PC-3 (cell line): ENCODE measurements around the gene MYO19. TPM values are rescaled to one million over a fixed set of nuclear protein-coding genes. Genes with fewer than 3 reads are reported as not detected.

ENCODE experiments used
- ATAC-seq: fragments of 200-7000 bp; cut with Tn5 transposase; 2 replicates; pipeline ENCODE4 v1.9.1; 2020; ENCODE audit warnings: mild to moderate bottlenecking, moderate library complexity
- BruUV-seq: library from RNA; stranded (reverse); fragments of 400-500 nt; replicated peaks from 2 replicates; lab custom pipeline; 2021; lab: Mats Ljungman, UMichigan
- CTCF ChIA-PET: fragments of 300-600 bp; sonication (Branson Sonifier 250); formaldehyde crosslinking; loops from one replicate; lab custom pipeline; 2022; ENCODE audit warnings: antibody characterized with exemption; lab: Charles Lee
- POLR2A ChIA-PET: fragments of 300-600 bp; sonication (Branson Sonifier 250); formaldehyde crosslinking; loops from one replicate; lab custom pipeline; 2022; ENCODE audit warnings: antibody characterized with exemption; ENCODE audit not compliant: unreplicated experiment; lab: Charles Lee
- DNase-seq: peaks from one replicate; pipeline ENCODE4 v3.0.0-alpha.2; 2015
- H2AFZ ChIP-seq: fragments of 300-600 bp; sonication (generic); 2 replicates; pipeline ENCODE4 v1.6.0; 2016; ENCODE audit warnings: antibody characterized with exemption, low read length
- H3F3A ChIP-seq: fragments of 300-600 bp; sonication (generic); one replicate; pipeline ENCODE4 v1.6.0; 2017; ENCODE audit warnings: antibody characterized with exemption, low read length, control low read depth, mild to moderate bottlenecking; ENCODE audit not compliant: unreplicated experiment
- H3K27ac ChIP-seq: fragments of 300-600 bp; sonication (generic); 2 replicates; pipeline ENCODE4 v1.5.1; 2016; ENCODE audit warnings: mild to moderate bottlenecking, low read length
- H3K27me3 ChIP-seq: fragments of 300-600 bp; sonication (generic); 2 replicates; pipeline ENCODE4 v1.6.1; 2016; ENCODE audit warnings: low read length, mixed read lengths
- H3K36me3 ChIP-seq: fragments of 300-600 bp; sonication (generic); 2 replicates; pipeline ENCODE4 v1.6.1; 2016; ENCODE audit warnings: low read depth, mixed run types, low read length, mixed read lengths
- H3K4me1 ChIP-seq: fragments of 300-600 bp; sonication (generic); 2 replicates; pipeline ENCODE4 v1.5.1; 2016; ENCODE audit warnings: low read length; ENCODE audit not compliant: insufficient read depth
- H3K4me2 ChIP-seq: fragments of 300-600 bp; sonication (generic); 2 replicates; pipeline ENCODE4 v1.6.0; 2016; ENCODE audit warnings: low read length
- H3K4me3 ChIP-seq: fragments of 300-600 bp; sonication (generic); 2 replicates; pipeline ENCODE4 v1.5.1; 2016; ENCODE audit warnings: mild to moderate bottlenecking, low read length, mixed read lengths
- H3K79me2 ChIP-seq: fragments of 300-600 bp; sonication (generic); 2 replicates; pipeline ENCODE4 v1.6.1; 2017; ENCODE audit warnings: low read length, mixed read lengths
- H3K9ac ChIP-seq: fragments of 300-600 bp; sonication (generic); 2 replicates; pipeline ENCODE4 v1.6.0; 2016; ENCODE audit warnings: mild to moderate bottlenecking, low read length
- H3K9me2 ChIP-seq: fragments of 300-600 bp; sonication (generic); replicated peaks from 2 replicates; pipeline ENCODE4 v1.6.1; 2016; ENCODE audit warnings: mixed run types, low read length, mixed read lengths
- H3K9me3 ChIP-seq: fragments of 300-600 bp; sonication (generic); 2 replicates; pipeline ENCODE4 v1.6.1; 2016; ENCODE audit warnings: low read length, mixed read lengths
- H4K20me1 ChIP-seq: fragments of 300-600 bp; sonication (generic); 2 replicates; pipeline ENCODE4 v1.6.1; 2016; ENCODE audit warnings: low read length, mixed read lengths
- CTCF ChIP-seq: fragments of 300-600 bp; sonication (generic); conservative IDR thresholded peaks from 2 replicates; pipeline ENCODE4 v1.5.1; 2017; ENCODE audit warnings: antibody characterized with exemption, low read depth, mild to moderate bottlenecking, low read length
- EZH2 ChIP-seq: fragments of 300-600 bp; sonication (generic); IDR thresholded peaks from one replicate; pipeline ENCODE4 v1.6.1; 2017; ENCODE audit warnings: antibody characterized with exemption, mild to moderate bottlenecking, low read length; ENCODE audit not compliant: unreplicated experiment
- EZH2phosphoT487 ChIP-seq: fragments of 300-600 bp; sonication (generic); IDR thresholded peaks from 2 replicates; pipeline ENCODE4 v1.6.1; 2018; ENCODE audit warnings: mild to moderate bottlenecking, antibody characterized with exemption, low read length, borderline replicate concordance
- intact Hi-C: fragments of 100-400 bp; cut with micrococcal nuclease; formaldehyde crosslinking; loops from 2 replicates; pipeline ENCODE4 v1.9.0; 2023
- total RNA-seq: library from RNA; depleted of rRNA; stranded (reverse); fragments of >200 nt; gene quantifications from 2 replicates; pipeline ENCODE4 v1.2.3, GENCODE V29; 2014

MYO19 gene
- total RNA-seq, 1 experiment from 2014 or later = 143 TPM

GRCh38 chr17:36495076-36495578 lies 39.5 kb downstream of the MYO19 start:
- H3K4me1 ChIP-seq = no peaks in the 10 kb centered on the region
- no peaks in the 10 kb centered on the region for H4K20me1 ChIP-seq
- ChIA-PET POLR2A (no interaction called here), CTCF (no interaction called here)
- H3K9ac ChIP-seq = no peak overlapping the region
- H3K9me2 ChIP-seq = no peaks in the 10 kb centered on the region
- peaks cover 17% of the 10 kb centered on the region; the same call in 1 of the 2 replicates for H3K79me2 ChIP-seq
- H3K9me3 ChIP-seq = no peaks in the 10 kb centered on the region
- no peaks in the 10 kb centered on the region for H3K27me3 ChIP-seq
- no peak overlapping the region for H2AFZ ChIP-seq
- no TSS peak for BruUV-seq
- ATAC-seq (no peak), DNase-seq (no peak)
- peaks cover 20% of the 10 kb centered on the region for H3K36me3 ChIP-seq
- H3K27ac ChIP-seq = no peak overlapping the region
- intact Hi-C loops = no loop called here
- H3K4me3 ChIP-seq = no peak overlapping the region
- H3K4me2 ChIP-seq = no peak overlapping the region
- no peaks in the 10 kb centered on the region for H3F3A ChIP-seq
- TF ChIP-seq EZH2phosphoT487 = no peak

GRCh38 chr17:36494674-36495073 lies 40.0 kb downstream of the MYO19 start:
- ATAC-seq = no peak
- TF ChIP-seq EZH2 = no peak
- H3K4me1 ChIP-seq = no peaks in the 10 kb centered on the region
- DNase-seq = no peak
- ChIA-PET POLR2A (no interaction called here), CTCF (no interaction called here)
- no peak overlapping the region for H2AFZ ChIP-seq
- H3K9ac ChIP-seq = no peak overlapping the region
- H4K20me1 ChIP-seq = no peaks in the 10 kb centered on the region
- no TSS peak for BruUV-seq
- no peaks in the 10 kb centered on the region for H3F3A ChIP-seq
- H3K4me2 ChIP-seq = no peak overlapping the region
- intact Hi-C loops = no loop called here
- no peaks in the 10 kb centered on the region for H3K9me2 ChIP-seq
- H3K36me3 ChIP-seq = peaks cover 23% of the 10 kb centered on the region
- no peak overlapping the region for H3K4me3 ChIP-seq
- no peak overlapping the region for H3K27ac ChIP-seq
- no peaks in the 10 kb centered on the region for H3K9me3 ChIP-seq
- peaks cover 21% of the 10 kb centered on the region for H3K79me2 ChIP-seq
- no peaks in the 10 kb centered on the region for H3K27me3 ChIP-seq

- no peaks in the 10 kb centered on the region for H4K20me1 ChIP-seq
- DNase-seq (no peak), ATAC-seq (no peak)
- H3K4me2 ChIP-seq = no peak overlapping the region
- no peak overlapping the region for H3K27ac ChIP-seq
- H3K27me3 ChIP-seq = no peaks in the 10 kb centered on the region
- POLR2A ChIA-PET = no interaction called here
- TF ChIP-seq CTCF (no peak), EZH2 (no peak), EZH2phosphoT487 (no peak)
- H3K4me3 ChIP-seq = no peak overlapping the region
- CTCF ChIA-PET = no interaction called here
- intact Hi-C loops = no loop called here
- H3F3A ChIP-seq = no peaks in the 10 kb centered on the region
- no peak overlapping the region for H3K9ac ChIP-seq
- no peaks in the 10 kb centered on the region for H3K9me3 ChIP-seq
- peaks cover 25% of the 10 kb centered on the region for H3K36me3 ChIP-seq
- no TSS peak for BruUV-seq
- H3K79me2 ChIP-seq = peaks cover 28% of the 10 kb centered on the region
- no peak overlapping the region for H2AFZ ChIP-seq
- no peaks in the 10 kb centered on the region for H3K9me2 ChIP-seq
- no peaks in the 10 kb centered on the region for H3K4me1 ChIP-seq
Observed at GRCh38 chr17:36493956-36494355, 40.7 kb downstream of the MYO19 start.
